ENCODE measurements around the gene HIGD2B. TPM values are rescaled to one million over a fixed set of nuclear protein-coding genes. Genes with fewer than 3 reads are reported as not detected.

The HIGD2B gene
- total and polyA plus RNA-seq, 4 donors: not detected

DNA sequence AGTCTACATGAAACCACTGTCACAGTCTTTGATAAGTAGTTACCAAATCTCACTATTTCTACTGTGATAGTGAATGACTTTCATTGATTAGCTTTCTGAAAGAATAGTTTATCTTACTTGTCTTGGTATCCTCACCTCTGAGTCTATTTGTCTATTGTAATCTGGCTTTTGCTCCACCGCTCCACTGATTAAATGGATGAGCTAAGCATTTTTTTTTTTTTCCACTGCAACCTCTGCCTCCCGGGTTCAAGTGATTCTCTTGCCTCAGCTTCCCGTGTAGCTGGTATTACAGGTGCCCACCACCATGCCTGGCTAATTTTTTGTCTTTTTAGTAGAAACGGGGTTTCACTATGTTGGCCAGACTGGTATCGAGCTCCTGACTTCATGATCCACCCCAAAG is 13.0 kb upstream of the HIGD2B start:
- TF ChIP-seq, protein P1, sequence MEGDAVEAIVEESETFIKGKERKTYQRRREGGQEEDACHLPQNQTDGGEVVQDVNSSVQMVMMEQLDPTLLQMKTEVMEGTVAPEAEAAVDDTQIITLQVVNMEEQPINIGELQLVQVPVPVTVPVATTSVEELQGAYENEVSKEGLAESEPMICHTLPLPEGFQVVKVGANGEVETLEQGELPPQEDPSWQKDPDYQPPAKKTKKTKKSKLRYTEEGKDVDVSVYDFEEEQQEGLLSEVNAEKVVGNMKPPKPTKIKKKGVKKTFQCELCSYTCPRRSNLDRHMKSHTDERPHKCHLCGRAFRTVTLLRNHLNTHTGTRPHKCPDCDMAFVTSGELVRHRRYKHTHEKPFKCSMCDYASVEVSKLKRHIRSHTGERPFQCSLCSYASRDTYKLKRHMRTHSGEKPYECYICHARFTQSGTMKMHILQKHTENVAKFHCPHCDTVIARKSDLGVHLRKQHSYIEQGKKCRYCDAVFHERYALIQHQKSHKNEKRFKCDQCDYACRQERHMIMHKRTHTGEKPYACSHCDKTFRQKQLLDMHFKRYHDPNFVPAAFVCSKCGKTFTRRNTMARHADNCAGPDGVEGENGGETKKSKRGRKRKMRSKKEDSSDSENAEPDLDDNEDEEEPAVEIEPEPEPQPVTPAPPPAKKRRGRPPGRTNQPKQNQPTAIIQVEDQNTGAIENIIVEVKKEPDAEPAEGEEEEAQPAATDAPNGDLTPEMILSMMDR (IDR thresholded peaks at IDR 0.05; ENCODE audit: control extremely low read depth, extremely low read depth): no peak
- Histone ChIP-seq H3K9ac (ENCODE audit: insufficient read depth in 1 of 2, low read length in 2 of 2) (no peak overlapping the region), H3K4me1 (ENCODE audit: control insufficient read depth in 5 of 5, insufficient read depth in 5 of 5, low read length in 5 of 5) (no peaks in the 10 kb centered on the region), H3K36me3 (ENCODE audit: control insufficient read depth in 4 of 4, insufficient read depth in 4 of 4, low read length in 4 of 4) (peaks cover 0 to 3% (median 0%) of the 10 kb centered on the region in 4 donors), H3K27ac (ENCODE audit: low read depth in 1 of 2, low read length in 1 of 2) (no peak overlapping the region), H3K9me3 (ENCODE audit: control insufficient read depth in 4 of 4, insufficient read depth in 3 of 4, low read length in 3 of 4) (no peaks in the 10 kb centered on the region), H3K27me3 (ENCODE audit: control insufficient read depth in 3 of 3, insufficient read depth in 3 of 3, low read length in 2 of 3) (no peaks in the 10 kb centered on the region), H3K4me3 (no peak overlapping the region)
- DNase-seq: no peak
- 97 to 99% methylated on average over 5 of the region's 5 CpGs for WGBS, 2 donors
- ATAC-seq (ENCODE audit: insufficient read depth, low FRiP score): no peak

DNA sequence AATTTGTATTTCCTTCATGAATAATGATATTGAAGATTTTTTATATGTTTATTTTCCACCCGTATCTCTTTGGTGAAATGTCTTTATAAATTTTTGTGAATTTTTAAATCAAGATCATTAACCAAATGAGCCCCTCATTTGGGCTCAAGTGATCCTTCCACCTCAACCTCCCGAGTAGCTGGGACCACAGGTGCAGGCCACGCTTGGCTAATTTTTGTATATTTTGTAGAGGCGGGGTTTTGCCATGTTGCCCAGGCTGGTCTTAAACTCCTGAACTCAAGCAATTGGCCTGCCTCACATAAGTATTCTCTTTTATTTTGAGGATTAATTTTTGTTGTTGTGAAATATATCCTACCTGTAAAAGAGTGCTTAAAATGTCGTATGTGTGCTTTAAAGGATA is 5.0 kb upstream of the HIGD2B start:
- 89 to 91% methylated on average over 5 of the region's 5 CpGs for WGBS, 2 donors
- no peak overlapping the region for H3K4me3 ChIP-seq
- H3K9me3 ChIP-seq (ENCODE audit: control insufficient read depth in 4 of 4, insufficient read depth in 3 of 4, low read length in 3 of 4): no peaks in the 10 kb centered on the region
- no peak overlapping the region for H3K9ac ChIP-seq (ENCODE audit: insufficient read depth in 1 of 2, low read length in 2 of 2)
- DNase-seq: no peak
- TF ChIP-seq, protein P1 (IDR thresholded peaks at IDR 0.05; ENCODE audit: control extremely low read depth, extremely low read depth): no peak
- no peaks in the 10 kb centered on the region for H3K27me3 ChIP-seq (ENCODE audit: control insufficient read depth in 3 of 3, insufficient read depth in 3 of 3, low read length in 2 of 3)
- ATAC-seq (ENCODE audit: insufficient read depth, low FRiP score): no peak
- no peak overlapping the region for H3K27ac ChIP-seq (ENCODE audit: low read depth in 1 of 2, low read length in 1 of 2)
- H3K4me1 ChIP-seq (ENCODE audit: control insufficient read depth in 5 of 5, insufficient read depth in 5 of 5, low read length in 5 of 5): no peaks in the 10 kb centered on the region
- H3K36me3 ChIP-seq (ENCODE audit: control insufficient read depth in 4 of 4, insufficient read depth in 4 of 4, low read length in 4 of 4): no peaks in the 10 kb centered on the region

DNA sequence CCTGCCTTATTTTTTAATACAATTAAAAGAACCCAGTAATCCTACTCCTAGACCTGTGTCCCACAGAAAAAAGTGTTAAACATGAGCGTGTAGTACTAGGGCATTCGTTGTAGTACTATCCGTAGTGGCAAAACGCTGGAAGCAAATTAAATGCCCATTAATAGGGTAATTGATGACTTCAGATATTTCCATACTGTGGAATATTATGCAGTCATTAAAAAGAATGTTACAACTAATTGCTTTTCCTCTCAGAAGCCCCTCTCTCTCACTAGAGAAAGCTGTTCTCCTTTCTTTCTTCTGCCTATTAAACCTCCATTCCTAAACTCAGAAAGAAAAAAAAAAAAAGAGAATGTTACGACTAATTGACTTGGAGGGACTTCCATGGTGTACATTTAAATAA is 2.7 kb upstream of the HIGD2B start:
- H3K36me3 ChIP-seq (ENCODE audit: control insufficient read depth in 4 of 4, insufficient read depth in 4 of 4, low read length in 4 of 4): no peaks in the 10 kb centered on the region
- no peak overlapping the region for H3K9ac ChIP-seq (ENCODE audit: insufficient read depth in 1 of 2, low read length in 2 of 2)
- no peak for DNase-seq
- 99 to 100% methylated on average over 5 of the region's 5 CpGs for WGBS, 2 donors
- no peak overlapping the region for H3K27ac ChIP-seq (ENCODE audit: low read depth in 1 of 2, low read length in 1 of 2)
- no peak overlapping the region for H3K4me3 ChIP-seq
- no peak for ATAC-seq (ENCODE audit: insufficient read depth, low FRiP score)
- H3K4me1 ChIP-seq (ENCODE audit: control insufficient read depth in 5 of 5, insufficient read depth in 5 of 5, low read length in 5 of 5): peaks cover 0 to 5% (median 0%) of the 10 kb centered on the region in 5 donors
- no peaks in the 10 kb centered on the region for H3K9me3 ChIP-seq (ENCODE audit: control insufficient read depth in 4 of 4, insufficient read depth in 3 of 4, low read length in 3 of 4)
- TF ChIP-seq, protein P1 (IDR thresholded peaks at IDR 0.05; ENCODE audit: control extremely low read depth, extremely low read depth): no peak
- H3K27me3 ChIP-seq (ENCODE audit: control insufficient read depth in 3 of 3, insufficient read depth in 3 of 3, low read length in 2 of 3): no peaks in the 10 kb centered on the region

DNA sequence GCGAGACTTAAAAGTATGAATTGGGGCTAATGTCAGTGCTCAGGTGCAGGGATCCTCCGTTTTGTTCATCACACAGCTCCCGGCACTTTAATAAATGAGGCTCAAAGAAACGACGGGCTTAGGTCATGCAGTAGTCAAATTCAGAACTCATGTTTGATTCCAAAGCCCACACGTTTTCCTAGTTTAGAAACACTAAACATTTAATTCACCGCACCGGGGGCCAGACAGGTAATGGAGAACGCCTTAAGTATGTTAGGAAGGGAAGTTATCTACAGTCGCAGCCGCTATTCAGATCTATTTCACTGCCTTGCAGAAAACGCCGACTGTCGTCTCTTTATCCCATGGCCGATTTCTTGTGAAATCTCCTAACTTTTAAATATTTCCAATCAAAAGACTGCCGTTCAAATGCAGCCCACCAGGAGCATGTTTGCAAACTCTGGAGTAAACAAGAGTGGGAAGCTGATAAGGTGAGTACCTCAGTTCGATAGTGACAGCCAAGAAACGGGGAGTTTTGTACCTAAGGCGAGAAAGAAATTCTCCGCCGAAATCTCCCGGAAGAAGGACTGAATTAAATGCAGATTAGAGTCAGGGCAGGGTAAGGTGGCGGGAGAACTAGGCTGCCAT is 569 bp downstream of the HIGD2B start:
- TF ChIP-seq, protein P1 (IDR thresholded peaks at IDR 0.05; ENCODE audit: control extremely low read depth, extremely low read depth): no peak
- Histone ChIP-seq H3K4me3 (peak overlapping the region; percentile 83), H3K4me1 (ENCODE audit: control insufficient read depth in 5 of 5, insufficient read depth in 5 of 5, low read length in 5 of 5) (peaks cover 0 to 5% (median 0%) of the 10 kb centered on the region in 5 donors), H3K36me3 (ENCODE audit: control insufficient read depth in 4 of 4, insufficient read depth in 4 of 4, low read length in 4 of 4) (no peaks in the 10 kb centered on the region), H3K9me3 (ENCODE audit: control insufficient read depth in 4 of 4, insufficient read depth in 3 of 4, low read length in 3 of 4) (no peaks in the 10 kb centered on the region), H3K27ac (ENCODE audit: low read depth in 1 of 2, low read length in 1 of 2) (peak overlapping the region; percentile 79 to 99), H3K27me3 (ENCODE audit: control insufficient read depth in 3 of 3, insufficient read depth in 3 of 3, low read length in 2 of 3) (peaks cover 0 to 7% (median 5%) of the 10 kb centered on the region in 3 donors), H3K9ac (ENCODE audit: insufficient read depth in 1 of 2, low read length in 2 of 2) (peak overlapping the region; percentile 74 to 90)
- DNase-seq: no peak
- 24 to 32% methylated on average over 23 of the region's 23 CpGs for WGBS, 2 donors
- ATAC-seq (ENCODE audit: insufficient read depth, low FRiP score): no peak

Data from lung (tissue), 12 donors.